SU-DHL-6 (cell line): Measurements from ENCODE around the gene ZFAND6.

Experiments
- EZH2phosphoT487 ChIP-seq: fragments of 200-600 bp; sonication (generic), shearing (Covaris generic); conservative IDR thresholded peaks from 2 replicates; pipeline ENCODE4 v1.6.1; 2018; ENCODE audit warnings: mild to moderate bottlenecking, antibody characterized with exemption, low read length, moderate library complexity, mixed read lengths
- TF ChIP-seq, protein P1 (sequence below): fragments of 200-600 bp; sonication (generic); IDR thresholded peaks from one replicate; pipeline ENCODE4 v1.5.1; 2017; ENCODE audit warnings: antibody characterized with exemption, mild to moderate bottlenecking, low read length, moderate library complexity; ENCODE audit not compliant: insufficient read depth, poor library complexity, severe bottlenecking

DNA sequence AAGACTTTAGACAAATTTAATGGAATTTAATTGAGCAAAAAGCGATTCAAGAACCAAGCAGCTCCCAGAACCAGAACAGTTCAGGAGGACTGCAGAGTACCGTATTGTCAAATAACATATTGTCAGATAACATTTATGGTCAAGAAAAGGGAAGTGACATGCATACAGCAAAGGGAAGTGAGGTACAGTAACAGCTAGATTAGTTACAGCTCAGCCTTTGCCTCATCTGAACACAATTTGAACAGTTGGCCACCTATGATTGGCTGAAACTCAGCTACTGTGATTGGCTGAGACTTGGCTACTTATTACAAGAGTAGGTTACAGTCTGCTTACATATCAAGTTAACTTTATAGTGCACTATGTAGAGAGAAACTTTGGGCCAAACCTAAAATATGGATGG, 21.9 kb downstream of the ZFAND6 start:
- TF ChIP-seq, protein P1, sequence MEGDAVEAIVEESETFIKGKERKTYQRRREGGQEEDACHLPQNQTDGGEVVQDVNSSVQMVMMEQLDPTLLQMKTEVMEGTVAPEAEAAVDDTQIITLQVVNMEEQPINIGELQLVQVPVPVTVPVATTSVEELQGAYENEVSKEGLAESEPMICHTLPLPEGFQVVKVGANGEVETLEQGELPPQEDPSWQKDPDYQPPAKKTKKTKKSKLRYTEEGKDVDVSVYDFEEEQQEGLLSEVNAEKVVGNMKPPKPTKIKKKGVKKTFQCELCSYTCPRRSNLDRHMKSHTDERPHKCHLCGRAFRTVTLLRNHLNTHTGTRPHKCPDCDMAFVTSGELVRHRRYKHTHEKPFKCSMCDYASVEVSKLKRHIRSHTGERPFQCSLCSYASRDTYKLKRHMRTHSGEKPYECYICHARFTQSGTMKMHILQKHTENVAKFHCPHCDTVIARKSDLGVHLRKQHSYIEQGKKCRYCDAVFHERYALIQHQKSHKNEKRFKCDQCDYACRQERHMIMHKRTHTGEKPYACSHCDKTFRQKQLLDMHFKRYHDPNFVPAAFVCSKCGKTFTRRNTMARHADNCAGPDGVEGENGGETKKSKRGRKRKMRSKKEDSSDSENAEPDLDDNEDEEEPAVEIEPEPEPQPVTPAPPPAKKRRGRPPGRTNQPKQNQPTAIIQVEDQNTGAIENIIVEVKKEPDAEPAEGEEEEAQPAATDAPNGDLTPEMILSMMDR: no peak
- no peak for TF ChIP-seq EZH2phosphoT487
